Measurements from ENCODE around the gene LEFTY1.
"Not testable (repeated sequence)": the region's sequence is repeated elsewhere in the genome, so short reads cannot be mapped to it uniquely, and the experiment has no call there.

Gene LEFTY1, protein sequence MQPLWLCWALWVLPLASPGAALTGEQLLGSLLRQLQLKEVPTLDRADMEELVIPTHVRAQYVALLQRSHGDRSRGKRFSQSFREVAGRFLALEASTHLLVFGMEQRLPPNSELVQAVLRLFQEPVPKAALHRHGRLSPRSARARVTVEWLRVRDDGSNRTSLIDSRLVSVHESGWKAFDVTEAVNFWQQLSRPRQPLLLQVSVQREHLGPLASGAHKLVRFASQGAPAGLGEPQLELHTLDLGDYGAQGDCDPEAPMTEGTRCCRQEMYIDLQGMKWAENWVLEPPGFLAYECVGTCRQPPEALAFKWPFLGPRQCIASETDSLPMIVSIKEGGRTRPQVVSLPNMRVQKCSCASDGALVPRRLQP

DNA sequence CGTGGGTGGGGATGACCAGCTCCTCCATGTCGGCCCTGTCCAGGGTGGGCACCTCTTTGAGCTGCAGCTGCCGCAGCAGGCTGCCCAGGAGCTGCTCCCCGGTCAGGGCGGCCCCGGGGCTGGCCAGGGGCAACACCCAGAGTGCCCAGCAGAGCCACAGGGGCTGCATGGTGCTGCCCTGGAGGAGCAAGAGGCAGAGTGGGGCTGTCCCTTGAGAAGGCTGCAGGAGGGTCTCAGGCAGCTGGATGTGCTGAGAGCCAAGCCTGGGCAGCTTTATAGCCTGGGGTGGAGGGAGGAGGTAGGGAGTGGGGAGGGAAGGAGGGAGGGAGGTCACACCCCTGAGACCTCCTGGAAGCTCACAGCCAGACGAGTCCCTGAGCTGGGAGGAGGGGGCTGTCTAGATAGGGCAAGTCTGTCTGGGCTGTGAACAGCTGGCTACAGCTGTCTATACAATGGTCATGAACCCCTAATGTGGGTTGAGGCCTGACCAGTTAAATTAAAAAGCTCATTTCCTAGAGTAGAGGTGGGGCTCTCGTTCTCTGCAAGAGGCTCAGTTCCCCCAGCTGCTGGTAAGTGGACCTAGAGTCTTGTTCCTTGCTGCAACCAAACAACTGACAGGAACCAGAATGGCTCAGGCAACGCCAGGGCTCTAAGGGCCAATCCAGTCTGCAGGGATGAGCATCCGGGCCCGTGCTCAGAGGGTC is at the start of gene LEFTY1:
Gene LEFTY1, minus strand, starts transcription at position 249 of the 704 bp plus-strand sequence. Its CDS starts 80 bp downstream, at position 169.
- no peak for DNase-seq

DNA sequence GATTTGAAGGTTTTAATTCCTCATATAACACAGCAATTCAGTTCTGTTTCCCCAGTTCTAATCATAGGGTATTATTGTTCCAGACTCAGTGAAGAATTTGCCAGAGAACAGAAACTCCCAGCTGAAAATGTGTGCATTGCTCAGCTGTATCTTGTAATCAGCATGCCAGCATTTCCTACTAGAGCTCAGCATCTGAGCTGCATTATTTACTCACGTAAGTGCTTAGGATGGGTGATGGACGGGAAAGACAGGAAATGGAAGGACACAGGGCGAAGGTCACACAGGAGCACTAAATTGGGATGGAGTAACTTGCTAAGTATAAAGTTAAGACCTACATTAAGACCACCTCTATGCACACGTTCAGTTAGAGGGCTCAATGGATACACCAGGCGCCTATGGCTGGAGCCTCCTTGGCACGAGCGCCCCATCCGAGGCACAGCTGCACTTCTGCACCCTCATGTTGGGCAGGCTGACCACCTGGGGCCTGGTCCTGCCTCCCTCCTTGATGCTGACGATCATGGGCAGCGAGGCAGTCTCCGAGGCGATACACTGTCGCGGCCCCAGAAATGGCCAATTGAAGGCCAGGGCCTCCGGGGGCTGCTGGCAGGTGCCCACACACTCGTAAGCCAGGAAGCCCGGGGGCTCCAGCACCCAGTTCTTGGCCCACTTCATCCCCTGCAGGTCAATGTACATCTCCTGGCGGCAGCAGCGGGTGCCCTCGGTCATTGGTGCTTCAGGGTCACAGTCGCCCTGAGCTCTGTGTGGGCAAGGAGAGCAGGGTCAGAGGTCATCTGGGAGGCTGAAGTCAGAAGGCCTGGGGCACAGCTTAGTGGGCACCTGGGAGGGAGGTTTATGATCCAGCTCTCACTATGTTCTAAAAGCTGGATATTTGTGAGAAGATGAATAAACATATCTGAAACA is 48.4 kb upstream of the LEFTY1 start:
- no peak for DNase-seq

DNA sequence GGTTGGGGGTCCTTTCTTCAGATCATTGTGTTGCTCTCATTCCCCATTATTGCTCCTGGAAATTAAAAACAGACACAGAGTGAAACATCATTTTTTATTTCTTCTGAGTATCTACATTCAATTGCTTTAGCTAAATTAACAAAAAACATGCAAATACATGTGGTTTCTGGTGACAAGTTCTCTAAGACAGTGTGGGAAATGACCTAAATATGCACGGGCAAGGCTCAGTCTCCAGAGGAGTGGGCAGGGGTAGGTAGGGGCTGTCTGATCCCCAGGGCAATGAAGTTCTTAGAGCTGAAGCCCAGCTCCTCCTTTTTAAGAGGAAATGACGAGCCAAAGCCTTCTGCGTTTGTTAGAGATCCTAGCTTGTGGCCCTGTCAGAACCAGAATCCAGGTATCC is 47.6 kb upstream of the LEFTY1 start:
- DNase-seq: no peak

DNA sequence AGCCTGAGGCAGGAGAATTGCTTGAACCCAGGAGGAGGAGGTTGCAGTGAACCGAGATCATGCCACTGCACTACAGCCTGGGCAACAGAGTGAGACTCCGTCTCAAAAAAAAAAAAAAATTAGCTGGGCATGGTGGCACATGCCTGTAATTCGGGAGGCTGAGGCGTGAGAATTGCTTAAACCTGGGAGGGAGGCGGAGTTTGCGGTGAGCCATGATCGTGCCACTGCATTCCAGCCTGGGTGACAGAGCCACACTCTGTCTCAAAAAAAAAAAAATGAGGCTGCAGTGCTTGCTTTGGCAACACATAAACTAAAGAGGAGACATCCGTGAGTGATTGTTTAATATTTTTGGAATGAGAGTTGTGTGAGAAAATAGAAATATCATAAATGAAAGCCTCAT is 47.1 kb upstream of the LEFTY1 start:
- DNase-seq: not testable (repeated sequence)

DNA sequence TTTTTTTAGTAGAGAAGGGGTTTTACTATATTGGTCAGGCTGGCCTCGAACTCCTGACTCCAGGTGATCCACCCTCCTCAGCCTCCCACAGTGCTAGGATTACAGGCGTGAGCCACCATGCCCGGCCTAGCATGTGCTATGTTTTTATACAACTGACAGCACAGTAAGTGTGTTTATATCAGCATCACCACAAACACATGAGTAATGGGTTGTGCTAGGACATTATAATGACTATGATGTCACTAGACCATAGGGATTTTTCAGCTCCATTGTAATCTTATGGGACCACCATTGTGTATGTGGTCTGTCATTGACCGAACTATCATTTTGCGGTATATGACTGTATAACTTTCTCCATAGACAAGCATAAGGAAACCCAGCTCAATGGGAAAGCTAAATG is 45.8 kb upstream of the LEFTY1 start:
- no peak for DNase-seq

DNA sequence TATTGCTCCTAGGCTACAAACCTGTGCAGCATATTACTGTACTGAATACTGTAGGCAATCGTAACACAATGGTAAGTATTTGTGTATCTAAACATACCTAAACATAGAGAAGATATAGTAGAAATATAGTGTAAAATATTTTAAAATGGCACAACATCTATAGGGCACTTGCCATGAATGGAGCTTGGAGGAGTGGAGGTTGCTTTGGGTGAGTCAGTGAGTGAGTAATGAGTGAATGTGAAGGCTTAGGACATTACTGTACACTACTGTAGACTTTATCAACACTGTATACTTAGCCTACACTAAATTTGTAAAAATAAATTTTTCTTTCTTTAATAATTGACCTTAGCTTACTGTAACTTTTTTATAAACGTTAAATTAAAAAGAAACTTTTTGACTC is 44.1 kb upstream of the LEFTY1 start:
- no peak for DNase-seq

DNA sequence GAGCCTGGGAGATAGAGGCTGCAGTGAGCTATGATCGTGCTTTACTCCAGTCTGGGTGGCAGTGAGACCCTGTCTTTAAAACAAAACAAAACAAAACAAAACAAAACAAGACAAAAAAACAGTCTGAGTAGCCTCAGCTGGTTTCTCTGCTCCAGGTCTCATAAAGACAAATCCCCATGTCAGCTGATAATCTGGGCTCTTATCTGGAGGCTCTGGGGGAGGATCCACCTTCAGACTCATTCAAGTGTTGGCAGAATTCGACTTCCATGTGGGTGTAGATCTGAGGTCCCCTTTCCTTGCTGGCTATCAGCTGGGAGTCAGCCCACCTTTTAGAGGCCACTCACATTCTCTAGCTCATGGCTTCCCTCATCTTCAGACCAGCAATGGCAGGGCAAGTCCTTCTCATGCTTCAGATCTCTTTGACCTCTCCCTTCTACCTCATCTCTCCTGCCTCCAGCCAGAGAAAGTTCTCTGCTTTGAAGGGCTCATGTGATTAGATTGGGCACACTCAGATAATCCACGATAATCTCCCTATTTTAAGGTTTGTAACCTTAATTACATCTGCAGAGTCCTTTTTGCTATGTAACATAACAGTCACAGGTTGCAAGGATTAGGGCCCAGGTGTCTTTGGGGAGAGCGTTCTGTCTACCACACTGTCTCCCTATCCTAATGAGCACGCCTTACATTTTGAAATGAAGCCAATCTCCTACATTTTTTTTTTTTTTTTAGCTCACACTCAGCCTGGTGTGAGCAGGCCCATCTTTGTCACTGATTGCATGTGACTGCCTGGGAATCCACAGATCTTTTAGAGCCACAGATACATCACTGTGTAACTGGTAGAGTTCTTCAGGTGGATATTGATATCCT is 42.6 kb upstream of the LEFTY1 start:
- no peak for DNase-seq

DNA sequence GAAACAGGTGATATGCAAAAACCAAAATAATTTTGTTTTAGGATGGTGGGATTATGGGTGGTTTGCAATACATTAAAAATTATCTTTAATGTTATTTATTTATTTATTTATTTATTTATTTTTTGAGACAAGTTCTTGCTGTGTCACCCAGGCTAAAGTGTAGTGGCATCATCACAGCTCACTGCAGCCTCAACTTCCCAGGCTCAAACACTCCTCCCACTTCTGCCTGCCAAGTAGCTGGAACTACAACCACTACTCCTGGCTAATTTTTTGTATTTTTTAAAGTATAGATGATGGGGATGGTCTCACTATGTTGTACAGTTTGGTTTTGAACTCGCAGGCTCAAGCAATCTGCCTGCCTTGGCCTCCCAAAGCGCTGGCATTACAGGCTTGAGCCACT is 41.6 kb upstream of the LEFTY1 start:
- no peak for DNase-seq

DNA sequence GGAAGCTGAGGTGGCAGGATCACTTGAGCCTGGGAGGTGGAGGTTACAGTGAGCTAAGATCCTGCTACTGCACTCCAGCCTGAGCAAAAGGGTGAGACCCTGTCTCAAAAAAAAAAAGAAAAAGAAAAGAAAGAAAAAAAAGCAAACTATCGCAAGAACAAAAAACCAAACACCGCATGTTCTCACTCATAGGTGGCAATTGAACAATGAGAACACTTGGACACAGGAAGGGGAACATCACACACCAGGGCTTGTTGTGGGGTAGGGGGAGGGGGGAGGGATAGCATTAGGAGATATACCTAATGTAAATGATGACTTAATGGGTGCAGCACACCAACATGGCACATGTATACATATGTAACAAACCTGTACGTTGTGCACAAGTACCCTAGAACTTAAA is 40.5 kb upstream of the LEFTY1 start:
- not testable (repeated sequence) for DNase-seq

DNA sequence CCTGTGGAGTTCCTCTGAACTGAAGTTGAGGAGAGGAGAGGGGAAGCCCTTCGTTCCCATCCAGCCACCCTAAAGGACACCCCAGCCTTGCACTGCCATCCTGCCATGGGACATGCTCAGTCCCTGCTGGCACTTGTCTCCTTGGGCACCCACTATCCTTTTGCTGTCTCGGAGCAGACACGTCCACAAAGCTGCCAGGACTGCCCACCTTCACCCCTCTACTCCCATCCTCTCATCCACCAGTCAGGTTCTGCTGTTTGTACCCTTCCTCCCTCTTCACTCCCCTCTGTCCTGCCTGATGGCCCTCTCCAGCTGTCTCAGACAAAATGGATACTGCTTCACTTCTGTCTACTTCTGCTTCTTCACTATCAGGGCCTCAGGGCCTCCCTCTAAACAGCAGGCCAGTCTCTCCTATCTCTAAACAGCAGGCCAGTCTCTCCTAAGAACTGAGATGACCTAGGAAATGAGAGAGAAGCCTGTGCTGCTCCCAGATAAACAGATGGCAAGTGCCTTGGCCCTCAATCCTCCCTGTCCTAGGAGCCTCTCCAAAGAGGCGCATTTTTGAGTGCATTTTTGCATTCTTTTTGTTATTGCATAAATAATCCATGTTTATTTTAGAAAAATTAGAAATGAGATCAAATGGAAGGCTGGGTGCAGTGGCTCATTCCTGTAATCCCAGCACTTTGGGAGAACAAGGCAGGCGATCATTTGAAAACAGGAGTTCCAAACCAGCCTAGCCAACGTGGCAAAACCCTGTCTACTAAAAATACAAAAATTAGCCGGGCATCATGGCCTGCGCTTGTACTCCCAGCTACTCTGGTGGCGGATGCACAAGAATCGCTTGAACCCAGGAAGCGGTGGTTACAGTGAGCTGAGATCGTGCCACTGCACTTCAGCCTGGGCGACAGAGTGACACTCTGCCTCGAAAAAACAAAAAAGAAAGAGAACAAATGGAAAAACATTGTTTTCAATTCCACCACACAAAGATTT is 39.5 kb upstream of the LEFTY1 start:
- no peak for DNase-seq

DNA sequence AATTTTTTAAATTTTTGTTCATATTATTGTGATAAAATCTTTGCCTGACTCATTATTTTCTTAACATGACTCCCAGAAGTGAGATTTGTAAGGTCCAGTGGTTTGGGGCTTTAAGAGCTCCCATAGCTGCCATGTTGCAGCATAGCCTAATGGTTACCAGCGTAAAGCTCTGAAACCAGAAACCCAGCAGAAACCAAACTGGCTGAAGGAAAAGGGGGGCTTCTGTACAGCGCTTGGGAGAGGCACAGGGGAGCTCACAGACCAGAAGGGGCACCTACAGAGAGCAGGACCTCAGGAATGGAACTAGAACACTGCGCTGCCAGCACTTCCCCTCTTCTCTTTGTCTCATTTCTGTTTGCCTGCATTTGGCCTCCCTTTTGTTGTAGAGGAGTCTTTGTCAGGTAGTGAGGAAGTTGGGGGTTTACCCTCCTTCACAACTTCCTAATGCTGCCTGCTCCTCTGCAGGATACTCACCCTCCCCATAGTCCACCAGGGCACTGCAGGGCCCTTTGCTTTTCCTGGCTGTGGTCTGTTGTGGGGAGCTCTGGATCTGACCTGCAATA is 37.7 kb upstream of the LEFTY1 start:
- DNase-seq: no peak

DNA sequence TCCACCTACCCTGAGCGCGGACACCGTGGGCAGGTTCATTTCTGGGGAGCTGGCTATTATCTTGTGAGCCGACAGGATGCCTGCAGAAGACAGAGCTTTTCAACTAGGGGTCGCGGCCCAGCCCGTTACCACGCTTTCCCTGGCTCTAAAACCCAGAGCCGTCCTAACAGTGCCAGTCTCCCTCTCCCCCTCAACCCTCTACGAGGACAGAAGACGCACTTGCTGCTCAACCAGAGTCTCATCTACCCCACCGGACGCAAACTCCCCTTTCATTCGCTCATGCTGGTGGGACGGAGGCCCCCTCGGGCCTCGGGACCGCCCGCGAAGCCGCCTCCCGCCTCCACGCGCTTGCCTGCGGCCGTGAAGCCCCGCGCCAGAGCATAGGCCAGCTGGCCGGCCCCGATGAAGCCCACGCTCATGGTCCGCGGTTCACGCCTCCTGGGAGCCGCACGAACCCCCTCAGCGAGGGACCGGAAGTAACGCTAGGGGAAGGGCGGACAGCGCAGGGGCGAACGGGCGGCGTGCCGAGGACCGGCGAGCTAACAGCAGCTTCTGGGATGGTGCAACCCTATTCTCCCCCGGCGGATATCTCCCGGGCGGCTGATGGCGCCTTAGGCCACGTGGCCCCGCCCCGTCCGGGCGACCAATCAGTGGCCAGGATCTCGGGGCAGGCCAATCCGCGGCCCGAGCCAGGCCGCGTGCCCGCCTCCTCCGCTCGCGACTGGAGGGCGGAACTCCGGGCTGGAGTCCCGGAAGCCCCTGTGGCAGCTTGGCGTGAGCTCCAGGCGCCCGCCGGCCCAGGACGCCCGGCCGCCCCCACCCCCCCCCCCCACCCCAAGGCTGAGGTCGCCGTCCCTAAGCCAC is 35.0 kb upstream of the LEFTY1 start, which contains the start of gene PYCR2:
Gene PYCR2, minus strand, starts transcription at position 559 of the 864 bp plus-strand sequence. Its CDS starts 140 bp downstream, at position 419.
- DNase-seq: peak; percentile 98 to 99

DNA sequence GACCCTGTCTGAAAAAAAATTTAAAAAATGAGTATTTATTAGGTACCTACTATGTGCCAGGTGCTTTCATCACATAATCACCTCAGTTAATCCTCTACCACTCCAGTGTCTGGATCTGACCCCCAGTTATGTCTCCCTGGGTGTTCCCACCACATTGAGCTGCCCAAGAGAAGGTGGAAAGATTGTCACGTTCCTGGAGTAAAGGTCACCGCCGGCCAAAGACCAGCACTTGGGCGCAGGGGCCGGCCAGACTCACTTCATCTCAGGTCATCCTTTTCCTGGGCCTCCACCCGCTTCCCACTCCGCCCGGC is 34.4 kb upstream of the LEFTY1 start:
- no peak for DNase-seq

DNA sequence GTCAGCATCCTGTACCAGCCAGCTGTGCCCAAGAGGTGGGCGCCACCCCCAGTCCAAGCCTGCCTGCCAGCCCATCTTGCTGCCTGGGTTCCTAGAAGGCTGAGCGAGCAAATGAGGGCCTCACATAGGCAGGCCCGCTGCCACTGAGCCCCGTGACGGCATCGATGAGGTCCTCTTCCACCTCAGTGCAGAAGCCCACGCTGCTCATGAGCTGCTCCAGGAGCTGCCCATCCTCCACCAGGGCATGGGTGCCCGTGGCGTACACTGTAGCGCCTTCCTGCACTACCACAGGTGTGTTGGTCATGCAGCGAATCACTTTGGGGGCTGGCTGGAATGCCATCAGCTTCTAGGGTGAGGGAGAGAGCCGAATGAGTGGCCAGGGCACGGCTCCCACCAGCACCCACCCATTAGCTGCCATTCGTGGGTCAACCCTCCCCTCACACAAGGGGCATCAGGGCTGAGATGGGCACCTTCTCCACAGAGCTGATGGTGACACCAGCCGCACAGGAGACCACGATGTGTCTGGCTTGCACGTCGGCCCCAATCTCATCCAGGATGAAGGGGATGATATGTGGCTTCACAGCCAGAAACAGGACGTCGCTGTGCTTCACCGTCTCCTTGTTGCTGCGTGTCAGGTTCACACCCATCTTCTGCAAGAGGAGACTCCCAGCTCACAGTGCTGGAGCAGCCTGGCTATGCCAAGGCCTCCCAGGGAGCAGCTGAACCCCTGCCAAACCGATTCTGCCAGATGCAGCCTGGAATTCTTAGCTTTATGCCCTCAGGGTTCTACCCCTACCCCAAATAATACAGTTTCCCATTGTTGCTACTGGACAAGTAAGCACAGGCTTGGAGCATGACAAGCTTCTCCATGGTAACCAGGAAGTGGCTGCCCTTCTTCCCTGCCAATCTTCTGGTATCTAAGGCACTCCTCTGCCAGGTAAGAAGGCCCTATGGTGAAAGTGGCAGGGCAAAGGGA is 33.1 kb upstream of the LEFTY1 start:
- peak; percentile 96 to 99 for DNase-seq

DNA sequence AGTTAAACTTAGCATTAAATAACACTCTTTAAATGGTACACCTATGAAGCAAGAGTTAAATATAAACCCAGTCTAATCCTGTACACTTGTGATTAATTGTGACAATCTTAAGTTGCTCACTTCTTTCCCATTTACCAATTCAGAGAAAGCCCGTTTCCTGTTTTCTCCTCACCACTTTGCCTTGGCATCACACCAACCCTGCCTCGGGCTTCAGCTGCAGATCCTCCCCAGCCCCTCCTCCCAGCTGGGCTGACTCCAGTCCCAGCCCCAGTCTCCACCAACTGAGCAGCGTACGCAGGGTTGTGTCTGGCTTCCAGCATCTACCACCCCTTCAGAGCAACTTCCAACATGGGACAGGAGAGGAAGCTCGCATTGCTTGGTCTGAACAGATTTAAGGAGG is 31.0 kb upstream of the LEFTY1 start:
- DNase-seq: peak; percentile 82 to 92

DNA sequence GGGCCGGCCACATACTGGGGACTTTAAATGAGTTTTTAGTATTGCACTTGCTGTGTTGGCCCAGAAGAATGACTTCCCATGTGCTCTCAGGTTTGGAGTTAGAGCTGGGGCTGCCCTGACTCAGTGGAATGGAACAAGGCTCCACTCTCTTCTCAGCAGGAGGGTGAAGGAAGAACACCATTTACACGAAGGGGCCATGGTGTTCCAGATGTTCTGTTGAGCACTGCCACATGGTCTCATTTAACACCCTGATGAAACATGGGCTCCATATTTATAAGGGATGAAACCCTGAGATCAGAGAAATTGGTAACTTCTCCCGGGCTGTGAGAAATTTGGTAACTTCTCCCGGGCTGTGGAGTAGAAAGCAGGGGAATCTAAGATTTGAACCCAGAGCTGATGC is 29.3 kb upstream of the LEFTY1 start:
- no peak for DNase-seq

DNA sequence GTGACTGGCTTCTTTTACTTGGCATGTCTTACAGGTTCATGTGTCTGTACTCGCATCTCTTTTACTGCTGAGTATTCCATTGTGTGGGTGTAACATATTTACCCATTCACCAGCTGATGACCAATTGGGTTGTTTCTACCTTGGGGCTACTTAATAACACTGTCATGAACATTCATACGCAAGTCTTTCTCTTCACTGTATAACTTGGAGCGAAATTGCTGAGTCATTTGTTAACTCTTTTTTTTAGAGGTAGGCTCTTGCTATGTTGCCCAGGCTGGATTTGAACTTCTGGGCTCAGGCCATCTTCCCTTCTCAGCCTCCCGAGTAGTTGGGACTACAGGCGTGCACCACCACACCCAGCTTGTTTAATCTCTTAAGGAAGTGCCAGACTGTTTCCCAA is 28.6 kb upstream of the LEFTY1 start:
- no peak for DNase-seq

DNA sequence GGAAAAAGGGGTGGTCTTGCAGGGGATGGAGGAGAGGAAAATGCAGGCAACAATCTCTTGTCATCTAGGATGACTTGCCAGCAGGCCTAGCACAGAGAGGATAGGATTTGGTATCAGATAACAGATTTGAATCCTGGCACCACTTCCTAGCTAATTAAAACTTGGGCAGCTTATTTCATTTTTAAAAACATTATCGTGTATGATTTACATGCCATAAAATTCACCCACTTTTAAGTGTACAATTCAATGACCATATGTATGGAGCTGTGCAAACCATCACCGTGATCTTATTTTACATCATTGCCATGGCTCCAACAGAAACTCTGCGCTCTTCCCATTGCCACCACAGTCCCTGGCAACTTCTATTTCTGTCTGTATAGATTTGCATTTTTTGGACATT is 28.2 kb upstream of the LEFTY1 start:
- DNase-seq: no peak

Measured in NCI-H2081 (cell line).